HG02943 (cell line): ENCODE data around the gene PTPRN2.

Source experiments
- ATAC-seq: cut with Tn5 transposase; IDR thresholded peaks from one replicate; pipeline ENCODE4 v1.9.1; 2021; ENCODE audit warnings: mild to moderate bottlenecking, low read depth, moderate library complexity; ENCODE audit not compliant: unreplicated experiment

Gene PTPRN2

DNA sequence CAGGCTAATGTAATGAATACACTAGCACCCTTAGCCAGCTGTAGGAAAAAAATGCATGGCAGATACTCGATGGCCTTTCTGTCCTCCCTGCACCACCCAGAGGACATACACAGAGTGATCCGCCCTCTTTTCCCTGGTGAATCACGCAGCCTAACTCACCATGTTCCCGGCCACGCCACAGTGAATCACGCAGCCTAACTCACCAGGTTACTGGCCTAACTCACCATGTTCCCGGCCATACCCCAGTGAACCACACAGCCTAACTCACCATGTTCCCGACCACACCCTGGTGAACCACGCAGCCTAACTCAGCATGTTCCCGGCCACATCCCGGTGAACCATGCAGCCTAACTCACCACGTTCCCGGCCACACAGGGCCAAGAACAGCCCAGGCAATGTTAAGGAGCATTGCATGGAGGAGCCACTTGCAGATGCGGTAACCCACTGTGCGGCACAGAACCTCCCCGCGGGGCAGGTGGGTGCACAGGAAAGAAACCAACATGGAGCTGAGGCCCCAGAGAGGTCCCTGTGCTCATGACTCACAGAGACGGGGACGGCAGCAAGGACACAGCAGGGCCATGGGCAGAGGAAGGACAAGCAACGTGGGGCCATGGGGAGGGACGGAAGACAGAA is 742.3 kb downstream of the PTPRN2 start:
- ATAC-seq, result no peak

DNA sequence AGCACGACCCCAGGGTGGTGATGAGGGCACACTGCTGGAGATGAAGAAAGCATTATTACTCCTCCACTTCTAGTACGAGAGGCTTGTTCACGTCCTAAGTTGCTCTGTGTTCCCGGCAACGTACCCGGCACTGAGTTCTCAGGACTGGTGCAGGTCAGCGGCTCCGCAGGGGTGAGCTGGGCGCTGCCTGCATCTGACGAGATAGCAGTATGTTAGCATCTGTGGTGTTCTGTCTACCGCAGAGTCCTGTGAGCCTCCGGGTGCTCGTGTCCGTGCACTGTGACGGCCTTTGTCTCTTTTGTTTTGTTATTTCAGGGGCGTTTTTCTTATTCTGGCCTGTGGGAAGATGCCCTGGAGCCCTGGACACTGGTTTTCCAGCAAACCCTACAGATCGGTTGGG is 743.0 kb downstream of the PTPRN2 start:
- no peak for ATAC-seq

DNA sequence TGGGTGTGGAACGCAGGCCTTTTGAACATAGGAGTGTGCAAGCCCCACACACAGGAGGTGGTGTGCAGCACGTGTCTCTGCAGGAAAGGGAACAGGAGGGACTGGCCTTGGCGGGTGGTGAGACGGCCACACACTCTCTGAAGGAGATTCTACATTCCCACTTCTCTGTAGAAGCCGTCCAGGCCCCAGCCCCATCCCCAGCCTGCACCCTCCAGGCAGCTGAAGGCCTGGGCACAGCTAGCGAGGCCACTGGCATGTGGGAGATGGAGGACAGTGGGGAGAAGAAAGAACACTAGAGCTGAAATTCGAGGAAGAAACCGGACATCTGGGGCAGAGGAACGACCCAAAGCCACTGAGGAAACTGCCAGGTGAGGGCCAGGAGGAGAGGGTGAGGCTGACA is 743.5 kb downstream of the PTPRN2 start:
- no peak for ATAC-seq

DNA sequence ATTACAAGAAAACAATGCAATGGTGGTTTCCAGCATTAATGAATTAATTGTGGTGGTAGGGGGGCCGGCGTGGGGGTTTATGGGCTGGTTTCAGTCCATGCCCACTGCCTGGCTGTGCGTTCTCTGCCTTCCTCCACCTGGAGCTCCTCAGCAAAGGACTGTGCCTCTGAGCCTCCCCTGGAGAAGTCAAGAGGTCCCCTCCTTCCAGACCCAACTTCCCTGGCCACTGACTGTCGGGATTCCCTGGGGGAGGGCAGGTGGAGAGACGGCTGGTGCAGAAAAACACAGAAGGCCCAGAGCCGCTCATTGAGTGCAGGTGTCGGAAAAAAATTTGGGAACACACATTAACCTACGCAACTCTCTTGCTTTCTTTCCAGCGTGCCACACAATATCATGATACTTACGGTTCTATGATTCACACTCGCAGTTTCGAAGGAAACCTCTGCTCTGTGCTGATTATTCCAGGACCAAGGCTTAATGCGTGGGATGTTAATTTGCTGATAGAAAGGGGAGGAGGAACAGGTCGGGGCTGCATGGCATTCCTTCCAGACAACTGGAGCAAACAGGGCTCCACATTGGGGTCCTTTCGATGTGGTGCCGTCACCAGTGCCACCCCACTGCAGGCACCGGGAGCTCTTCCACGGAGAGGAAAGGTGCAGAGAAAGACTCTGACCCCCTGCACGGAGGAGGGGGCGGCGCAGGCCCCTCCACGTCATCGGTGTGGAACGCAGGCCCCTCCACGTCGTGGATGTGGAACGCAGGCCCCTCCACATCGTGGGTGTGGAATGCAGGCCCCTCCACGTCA is 744.1 kb downstream of the PTPRN2 start:
- ATAC-seq, result no peak

DNA sequence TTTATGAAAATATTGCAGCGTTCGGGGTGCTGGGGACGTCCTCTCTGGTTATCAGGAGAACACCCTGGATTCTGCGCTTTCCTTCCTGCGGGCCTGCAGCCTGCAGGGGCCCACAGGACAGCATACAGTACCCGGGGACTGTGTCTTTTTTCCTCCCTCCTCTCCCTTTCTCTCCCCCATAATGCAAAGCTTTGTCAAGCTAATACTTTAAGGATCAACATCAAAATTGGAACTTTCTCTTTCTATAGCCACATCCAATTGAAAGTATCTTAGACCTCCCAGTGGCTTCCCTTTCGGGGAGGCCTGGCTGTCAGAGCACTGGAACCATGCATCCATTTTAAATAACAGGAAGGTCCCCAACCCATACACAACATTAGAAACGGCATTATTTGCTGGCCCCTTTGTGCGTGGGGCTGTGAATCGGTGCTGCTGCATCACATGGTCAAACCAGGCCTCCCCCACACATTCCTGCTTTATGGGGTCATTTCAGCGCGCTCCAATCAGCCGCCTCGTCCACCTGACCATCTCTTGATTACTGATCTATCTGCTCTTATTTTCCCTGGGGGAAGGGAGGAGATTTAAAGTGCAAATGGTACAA is 745.8 kb downstream of the PTPRN2 start:
- no peak for ATAC-seq

DNA sequence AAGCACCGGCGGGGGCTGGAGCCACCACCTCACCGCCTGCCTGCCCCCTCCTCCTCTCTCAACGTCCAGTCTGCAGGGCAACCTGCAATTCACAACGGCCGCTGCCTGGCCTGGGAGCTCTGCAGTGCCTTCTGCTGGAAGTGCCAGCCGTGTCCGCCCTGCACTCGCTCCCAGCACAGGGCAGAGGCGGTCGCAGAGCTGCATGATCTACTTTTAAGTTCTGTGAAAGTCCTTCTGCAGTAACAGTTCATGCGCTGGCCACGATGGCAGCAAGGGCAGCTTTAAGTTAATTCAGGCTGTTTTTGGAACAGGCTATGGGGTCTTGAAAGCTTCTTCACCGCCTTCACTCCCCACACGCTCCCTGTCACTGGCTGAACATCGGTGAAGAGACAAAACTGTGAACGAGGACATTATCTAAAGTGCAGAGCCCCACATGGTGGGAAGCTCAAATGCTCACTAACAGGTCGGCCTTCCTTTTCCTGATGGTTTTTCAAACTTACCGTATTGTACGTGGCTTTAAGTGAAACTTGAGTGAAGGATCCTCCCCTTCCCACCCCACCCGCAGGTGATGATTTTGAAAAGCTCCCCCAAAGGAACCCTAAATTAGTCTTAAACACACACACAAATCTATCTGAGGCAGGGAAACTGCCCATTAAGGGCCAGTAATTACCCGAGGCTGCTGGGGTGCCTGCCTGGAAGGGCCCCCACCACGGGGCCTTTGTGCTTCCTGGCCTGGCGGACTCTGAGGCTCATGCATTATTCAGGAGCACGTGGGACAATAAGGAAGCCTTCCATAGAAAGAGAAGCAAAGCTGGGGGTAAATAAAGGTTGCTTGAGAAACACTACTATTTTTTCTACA is 746.5 kb downstream of the PTPRN2 start:
- no peak for ATAC-seq

DNA sequence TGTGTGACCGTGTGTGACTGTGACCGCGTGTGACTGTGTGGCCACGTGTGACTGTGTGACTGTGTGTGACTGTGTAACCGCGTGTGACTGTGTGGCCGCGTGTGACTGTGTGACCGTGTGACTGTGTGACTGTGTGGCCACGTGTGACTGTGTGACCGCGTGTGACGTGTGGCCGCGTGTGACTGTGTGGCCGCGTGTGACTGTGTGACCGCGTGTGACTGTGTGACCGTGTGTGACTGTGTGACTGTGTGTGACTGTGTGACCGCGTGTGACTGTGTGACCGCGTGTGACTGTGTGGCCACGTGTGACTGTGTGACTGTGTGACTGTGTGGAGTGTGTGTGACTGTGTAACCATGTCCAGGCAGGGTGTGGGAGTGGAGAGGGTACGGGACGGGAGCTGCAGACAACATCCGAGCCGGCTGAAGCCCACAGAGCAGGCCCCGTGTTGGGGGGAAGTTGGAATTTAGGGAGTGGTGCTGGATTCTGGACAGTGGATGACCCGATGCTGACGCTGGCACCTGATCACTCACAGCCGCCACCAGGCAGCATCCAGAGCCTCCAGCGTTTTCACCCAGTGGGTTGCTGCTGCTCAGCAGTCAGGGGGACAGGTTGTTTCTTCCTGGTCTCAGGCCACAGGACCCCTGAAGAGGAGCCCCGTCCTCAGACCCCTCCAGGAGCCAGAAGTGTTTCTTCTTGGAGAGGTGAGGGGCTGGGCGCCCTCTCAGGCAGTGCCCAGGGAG is 747.3 kb downstream of the PTPRN2 start:
- no peak for ATAC-seq

DNA sequence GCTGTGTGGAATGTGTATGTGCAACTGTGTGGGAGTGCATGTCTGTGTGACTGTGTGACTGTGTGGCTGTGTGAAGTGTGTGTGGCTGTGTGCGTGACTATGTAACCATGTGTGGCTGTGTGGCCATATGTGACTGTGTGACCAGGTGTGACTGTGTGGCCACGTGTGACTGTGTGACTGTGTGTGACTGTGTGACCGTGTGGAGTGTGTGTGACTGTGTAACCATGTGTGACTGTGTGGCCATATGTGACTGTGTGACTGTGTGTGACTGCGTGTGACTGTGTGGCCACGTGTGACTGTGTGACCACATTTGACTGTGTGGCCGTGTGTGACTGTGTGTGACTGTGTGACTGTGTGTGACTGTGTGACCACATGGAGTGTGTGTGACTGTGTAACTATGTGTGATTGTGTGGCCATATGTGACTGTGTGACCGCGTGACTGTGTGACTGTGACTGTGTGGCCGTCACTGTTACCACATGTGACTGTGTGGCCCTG is 747.9 kb downstream of the PTPRN2 start:
- no peak for ATAC-seq

DNA sequence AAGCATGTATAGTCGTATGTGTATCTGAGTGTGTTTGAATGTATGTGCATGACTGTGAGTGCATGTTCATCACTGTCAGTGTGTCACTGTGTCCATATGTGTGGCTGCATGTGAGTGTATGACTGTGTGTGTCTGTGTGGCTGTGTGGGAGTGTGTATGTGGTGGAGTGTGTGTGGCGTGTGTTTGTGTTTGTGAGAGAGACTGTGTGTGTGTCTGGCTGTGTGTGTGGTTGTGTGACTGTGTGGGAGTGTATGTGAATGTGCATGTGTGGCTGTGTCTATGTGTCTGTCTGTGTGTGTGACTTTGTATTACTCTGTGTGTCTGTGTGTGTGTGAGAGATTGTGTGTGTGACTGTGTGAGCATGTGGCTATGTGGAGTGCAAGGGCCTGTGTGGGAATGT is 748.4 kb downstream of the PTPRN2 start:
- no peak for ATAC-seq

DNA sequence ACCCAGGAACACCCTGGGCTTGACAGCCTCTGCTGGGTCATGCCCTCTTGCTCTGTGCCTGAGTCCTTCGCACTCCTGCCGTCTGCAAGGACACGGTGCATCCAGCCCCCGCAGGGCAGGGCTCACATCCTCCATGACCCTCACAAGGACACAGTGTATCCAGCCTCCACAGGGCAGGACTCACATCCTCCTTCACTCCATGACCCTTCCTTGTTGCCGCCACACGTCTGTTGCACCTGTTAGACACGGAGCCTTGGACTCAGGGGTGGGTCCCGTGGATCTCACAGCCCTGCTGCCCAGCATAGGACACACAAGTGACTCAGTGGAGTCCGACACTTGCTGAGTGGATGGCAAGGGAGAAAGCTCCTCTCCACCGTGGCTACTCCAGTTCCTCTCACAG is 750.1 kb downstream of the PTPRN2 start:
- no peak for ATAC-seq

DNA sequence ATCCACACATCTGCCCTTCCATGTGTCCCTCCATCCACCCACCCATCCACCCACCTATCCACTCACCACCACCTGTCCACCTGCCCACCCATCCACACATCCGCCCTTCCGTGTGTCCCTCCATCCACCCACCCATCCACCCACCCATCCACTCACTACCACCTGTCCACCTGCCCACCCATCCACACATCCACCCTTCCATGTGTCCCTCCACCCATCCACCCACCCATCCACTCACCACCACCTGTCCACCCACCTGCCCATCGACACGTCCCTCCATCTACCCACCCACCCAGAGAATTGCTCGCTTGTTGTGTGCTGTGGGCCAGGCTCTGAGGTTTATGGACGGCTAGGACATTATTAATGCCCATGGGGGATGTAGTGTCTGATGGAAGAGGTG is 750.6 kb downstream of the PTPRN2 start:
- no peak for ATAC-seq

DNA sequence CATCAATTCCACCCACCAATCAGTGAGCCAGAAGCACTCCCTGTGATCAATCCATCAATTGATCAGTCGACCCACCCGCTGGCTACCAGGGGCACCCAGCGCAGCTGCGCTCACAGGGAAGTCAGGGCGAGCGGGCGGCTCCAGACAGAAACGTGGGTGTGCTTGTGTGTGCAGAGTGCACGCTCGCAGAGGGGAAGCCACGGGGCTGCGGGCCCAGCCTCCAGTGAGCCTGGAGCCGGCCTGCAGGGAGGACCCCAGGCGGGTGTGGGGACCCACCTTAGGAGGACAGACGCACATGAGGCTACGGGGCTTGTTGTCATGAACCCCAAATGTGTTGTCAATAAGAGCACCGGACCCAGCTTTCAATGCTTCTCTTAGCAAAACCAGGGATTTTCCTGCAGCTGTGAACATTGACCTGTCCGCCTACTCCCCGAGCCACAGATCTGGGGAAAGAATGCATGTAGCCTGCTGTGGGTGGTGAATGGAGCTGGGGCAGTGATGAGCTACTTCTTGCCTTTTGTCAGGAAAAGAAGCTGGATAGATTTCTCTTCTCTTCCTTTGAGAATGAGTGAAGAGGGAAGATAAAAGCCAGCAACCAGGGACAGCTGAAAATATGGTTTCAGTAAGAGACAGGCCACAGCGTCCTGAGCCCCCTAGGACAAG is 753.0 kb downstream of the PTPRN2 start:
- ATAC-seq, result no peak

DNA sequence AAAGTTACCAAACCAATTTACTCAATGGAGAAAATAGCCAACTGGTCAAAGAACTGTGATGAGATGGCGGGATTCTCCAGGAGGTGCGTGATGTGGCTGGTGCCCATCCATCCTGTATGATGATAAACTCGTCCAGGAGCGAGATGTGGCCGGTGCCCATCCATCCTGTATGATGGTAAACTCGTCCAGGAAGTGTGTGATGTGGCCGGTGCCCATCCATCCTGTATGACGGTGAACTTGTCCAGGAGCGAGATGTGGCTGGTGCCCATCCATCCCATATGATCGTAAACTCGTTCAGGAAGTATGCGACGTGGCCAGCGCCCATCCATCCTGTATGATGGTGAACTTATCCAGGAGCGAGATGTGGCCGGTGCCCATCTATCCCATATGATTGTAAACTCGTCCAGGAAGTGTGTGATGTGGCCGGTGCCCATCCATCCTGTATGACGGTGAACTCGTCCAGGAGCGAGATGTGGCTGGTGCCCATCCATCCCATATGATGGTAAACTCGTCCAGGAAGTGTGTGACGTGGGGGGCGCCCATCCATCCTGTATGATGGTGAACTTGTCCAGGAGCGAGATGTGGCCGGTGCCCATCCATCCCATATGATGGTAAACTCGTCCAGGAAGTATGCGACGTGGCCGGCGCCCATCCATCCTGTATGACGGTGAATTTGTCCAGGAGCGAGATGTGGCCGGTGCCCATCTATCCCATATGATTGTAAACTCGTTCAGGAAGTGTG is 754.6 kb downstream of the PTPRN2 start:
- no peak for ATAC-seq

DNA sequence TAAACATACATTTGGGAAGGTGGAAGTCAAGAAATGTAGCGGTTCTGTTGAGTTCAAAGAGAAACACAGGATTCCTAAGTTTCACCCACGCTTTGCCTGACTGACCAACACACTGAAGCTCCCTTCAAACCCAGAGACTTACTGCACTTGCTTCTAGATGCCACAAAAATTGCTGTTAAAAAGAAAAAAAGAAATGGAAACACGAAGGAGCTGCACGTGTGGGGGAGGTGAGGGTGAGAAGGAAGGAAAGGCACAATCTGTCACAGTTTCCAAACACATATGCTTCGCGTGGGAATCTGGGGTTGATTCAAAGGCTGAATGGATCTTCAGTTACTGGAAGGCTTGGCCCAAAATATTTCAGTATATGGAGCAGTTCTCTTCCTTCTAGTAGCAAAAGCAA is 755.2 kb downstream of the PTPRN2 start:
- no peak for ATAC-seq

DNA sequence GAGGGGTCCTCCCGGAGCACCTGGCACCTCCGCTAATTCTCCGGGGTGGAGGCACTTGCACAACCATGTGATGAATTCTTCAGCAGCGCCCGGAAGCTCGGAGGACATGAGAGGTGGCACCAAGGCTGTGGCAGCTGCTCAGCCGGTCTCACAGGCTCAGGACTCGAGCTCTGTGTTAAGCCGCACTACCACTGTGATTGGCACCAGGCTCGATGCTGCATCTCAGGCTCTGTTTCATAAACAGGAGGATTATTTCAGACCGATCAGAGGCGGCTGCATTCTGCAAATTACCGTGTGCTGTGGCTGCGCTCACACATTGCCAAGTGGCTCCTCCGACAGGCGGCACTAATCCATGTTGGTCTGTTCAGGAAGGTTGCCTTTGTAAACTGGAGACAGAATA is 755.6 kb downstream of the PTPRN2 start:
- ATAC-seq, result no peak

DNA sequence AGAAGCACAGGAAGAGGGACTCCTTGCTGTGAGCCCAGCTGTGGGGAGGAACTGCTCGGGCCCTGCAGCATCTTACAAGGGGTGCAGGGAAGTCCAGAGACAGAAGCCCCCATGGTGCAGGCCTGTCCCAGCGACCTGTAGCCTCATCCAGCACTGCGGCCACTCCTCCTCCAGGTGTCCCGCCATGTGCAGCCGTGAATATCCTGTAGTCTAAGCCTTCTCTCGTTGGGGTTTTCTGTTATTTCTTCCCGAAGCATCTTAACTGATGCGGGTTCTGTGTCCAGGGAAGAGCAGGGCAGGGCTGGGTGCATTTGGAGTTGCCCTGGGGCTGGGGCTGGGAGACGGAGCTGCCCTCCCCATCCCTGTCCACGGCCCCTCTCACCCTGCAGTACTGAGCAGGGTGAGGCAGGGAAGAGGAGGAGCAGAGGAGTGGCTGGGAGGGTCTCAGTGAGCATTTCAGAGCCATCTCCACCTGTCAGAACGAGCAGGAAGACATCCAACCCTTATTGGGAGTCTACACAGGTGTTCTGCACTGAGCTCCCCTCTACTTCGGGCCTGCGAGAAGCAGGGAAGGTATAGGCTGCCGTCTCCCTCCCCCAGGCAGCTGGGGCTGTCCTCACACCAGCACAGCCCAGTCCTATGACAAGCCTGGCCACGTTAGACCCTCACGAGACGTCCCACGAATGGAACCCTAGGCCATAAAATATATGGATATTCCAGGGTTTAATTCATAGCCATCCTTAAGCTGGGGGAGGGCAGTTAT is 756.3 kb downstream of the PTPRN2 start:
- ATAC-seq, result no peak

DNA sequence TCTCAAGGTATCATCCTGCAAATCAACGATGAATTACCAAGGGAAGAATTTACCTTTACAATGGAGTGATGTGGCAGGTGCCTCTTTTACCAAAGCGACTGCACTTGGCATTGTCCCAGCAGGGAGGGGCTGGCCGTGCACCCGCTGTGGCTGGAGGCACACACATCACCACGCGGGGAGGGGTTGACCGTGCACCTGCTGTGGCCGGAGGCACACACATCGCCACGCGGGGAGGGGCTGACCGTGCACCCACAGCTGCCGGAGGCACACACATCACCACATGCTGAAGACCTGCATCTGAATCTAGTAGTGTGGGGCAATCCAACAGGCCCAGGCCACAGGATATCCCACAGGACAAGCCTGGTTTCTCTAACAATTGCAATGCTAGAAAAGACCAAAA is 757.3 kb downstream of the PTPRN2 start:
- no peak for ATAC-seq

DNA sequence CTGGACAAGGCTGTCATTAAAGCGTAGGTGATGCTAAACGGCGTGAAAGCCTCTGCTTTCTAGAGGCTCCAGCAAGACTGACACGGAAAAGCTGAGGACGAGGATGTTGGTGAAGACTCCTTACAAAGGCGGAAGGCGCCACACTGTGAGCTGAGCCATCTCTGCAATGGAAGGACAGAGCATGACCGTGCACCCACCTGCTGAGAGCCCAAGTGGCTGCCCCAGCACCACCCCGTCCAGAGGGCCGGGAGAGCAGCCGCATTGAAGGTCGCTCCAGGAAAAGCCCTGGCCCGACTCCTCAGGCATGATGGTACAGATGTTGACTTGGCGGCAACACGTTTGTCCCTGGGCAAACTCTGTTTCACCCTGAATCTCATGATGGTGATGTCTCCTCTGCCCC is 758.1 kb downstream of the PTPRN2 start:
- no peak for ATAC-seq
